HG03135 (cell line): ENCODE data around the gene LRRFIP1.
"Not testable (repeated sequence)": the region's sequence is repeated elsewhere in the genome, so short reads cannot be mapped to it uniquely, and the experiment has no call there.

Source experiments
- ATAC-seq: cut with Tn5 transposase; IDR thresholded peaks from one replicate; pipeline ENCODE4 v1.9.1; 2021; ENCODE audit warnings: mild to moderate bottlenecking, moderate library complexity; ENCODE audit not compliant: unreplicated experiment

The LRRFIP1 gene, protein sequence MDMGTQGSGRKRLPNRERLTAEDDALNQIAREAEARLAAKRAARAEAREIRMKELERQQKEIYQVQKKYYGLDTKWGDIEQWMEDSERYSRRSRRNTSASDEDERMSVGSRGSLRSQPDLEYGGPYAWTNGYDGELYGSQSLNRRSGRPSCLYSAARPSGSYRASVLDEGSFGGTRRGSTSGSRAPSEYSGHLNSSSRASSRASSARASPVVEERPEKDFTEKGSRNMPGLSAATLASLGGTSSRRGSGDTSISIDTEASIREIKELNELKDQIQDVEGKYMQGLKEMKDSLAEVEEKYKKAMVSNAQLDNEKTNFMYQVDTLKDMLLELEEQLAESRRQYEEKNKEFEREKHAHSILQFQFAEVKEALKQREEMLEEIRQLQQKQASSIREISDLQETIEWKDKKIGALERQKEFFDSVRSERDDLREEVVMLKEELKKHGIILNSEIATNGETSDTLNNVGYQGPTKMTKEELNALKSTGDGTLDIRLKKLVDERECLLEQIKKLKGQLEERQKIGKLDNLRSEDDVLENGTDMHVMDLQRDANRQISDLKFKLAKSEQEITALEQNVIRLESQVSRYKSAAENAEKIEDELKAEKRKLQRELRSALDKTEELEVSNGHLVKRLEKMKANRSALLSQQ

DNA sequence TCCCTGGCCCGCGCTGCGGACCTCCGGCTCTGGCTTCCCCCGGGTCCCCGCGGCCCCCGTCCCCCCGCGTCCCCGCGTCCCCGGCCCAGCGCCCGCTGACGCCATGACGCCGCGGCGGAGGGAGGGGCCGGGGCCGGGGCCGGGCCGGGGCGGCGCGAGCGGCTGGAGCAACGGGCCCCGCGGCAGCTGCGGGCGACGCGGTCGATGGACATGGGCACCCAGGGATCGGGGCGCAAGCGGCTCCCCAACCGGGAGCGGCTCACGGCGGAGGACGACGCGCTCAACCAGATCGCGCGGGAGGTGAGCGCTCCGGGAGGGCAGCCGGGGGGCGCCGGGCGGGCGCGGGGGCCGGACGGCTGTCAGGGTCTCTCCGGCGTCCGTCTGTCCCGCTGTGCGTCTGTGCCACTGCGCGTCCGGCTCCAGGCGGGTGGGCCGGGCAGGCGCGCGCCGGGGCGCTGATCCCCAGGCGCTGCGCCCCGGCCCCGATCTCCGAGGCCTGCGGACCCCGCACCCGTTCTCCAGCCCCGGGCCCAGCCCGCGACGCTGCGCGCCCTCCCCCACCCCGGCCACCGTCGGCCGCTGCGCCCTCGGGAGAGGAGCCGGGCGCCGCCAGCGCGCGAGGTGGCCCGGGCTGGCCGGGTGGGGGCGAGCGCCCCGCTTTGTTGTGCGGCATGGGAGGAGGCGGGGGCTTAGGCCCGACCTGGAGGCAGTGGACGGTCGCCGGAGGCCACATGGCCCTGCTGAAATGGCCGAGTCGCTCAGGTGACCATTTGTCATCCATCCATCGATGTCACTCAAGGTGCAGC, at the start of gene LRRFIP1:
Gene LRRFIP1, plus strand, starts transcription at position 147 of the 806 bp plus-strand sequence. Its CDS starts 58 bp downstream, at position 205.
- no peak for ATAC-seq

DNA sequence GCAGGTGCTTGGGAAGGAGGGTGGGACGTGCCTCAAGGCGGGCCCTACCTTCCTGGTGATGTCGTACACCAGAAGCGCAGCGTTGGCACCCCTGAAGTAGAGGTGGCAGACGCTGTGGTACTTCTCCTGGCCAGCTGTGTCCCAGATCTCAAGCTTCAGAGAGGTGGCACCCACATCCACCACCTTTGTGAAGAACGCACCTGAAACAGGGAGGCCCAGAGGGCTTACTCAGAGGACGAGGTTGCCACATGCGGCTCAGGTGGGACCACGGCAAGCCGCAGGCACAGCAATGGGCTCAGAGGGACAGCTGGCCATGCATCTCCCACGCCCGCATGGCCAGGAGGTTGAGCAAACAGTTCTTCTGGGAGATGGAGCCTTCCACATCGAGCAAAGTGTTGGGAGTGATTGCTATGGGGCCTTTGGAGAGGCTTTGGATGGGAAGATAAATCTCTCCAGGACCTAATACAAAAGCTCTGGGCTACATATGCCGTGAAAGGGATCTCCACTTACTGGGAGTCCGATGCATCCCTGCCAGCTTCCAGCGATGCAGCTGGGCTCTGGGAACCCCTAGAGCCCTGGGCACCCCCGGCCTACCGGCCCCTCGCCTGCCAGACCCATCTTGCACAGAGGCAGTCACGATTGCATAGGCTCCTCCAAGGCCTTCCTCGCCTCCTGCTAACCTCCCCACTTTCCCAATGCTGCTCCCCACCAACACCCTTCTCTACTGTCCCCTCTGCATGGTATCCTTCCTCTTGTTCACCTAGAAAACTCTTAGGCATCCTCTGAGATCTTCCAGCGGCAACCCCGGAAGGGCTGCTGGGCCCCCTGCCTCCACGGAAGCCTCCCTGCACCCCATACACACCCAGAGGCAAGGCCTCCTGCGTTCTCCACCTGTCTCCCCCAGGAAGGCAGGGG, 49.2 kb upstream of the LRRFIP1 start:
- no peak for ATAC-seq

DNA sequence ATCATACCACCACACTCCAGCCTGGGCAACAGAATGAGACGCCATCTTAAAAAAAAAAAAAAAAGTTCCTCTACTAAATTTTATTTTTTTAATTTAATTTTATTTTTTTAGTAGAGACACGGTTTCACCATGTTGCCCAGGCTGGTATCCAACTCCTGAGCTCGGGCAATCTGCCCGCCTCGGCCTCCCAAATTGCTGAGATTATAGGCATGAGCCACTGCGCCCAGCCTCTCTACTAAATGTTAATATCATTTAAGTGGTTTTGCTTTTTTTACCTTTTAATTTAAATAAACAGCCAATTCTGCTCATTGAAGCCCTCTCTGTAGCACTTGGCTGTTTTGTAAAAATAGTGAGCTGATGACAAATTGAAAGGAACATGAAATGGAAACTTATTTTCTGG, 46.1 kb upstream of the LRRFIP1 start:
- ATAC-seq, result no peak

DNA sequence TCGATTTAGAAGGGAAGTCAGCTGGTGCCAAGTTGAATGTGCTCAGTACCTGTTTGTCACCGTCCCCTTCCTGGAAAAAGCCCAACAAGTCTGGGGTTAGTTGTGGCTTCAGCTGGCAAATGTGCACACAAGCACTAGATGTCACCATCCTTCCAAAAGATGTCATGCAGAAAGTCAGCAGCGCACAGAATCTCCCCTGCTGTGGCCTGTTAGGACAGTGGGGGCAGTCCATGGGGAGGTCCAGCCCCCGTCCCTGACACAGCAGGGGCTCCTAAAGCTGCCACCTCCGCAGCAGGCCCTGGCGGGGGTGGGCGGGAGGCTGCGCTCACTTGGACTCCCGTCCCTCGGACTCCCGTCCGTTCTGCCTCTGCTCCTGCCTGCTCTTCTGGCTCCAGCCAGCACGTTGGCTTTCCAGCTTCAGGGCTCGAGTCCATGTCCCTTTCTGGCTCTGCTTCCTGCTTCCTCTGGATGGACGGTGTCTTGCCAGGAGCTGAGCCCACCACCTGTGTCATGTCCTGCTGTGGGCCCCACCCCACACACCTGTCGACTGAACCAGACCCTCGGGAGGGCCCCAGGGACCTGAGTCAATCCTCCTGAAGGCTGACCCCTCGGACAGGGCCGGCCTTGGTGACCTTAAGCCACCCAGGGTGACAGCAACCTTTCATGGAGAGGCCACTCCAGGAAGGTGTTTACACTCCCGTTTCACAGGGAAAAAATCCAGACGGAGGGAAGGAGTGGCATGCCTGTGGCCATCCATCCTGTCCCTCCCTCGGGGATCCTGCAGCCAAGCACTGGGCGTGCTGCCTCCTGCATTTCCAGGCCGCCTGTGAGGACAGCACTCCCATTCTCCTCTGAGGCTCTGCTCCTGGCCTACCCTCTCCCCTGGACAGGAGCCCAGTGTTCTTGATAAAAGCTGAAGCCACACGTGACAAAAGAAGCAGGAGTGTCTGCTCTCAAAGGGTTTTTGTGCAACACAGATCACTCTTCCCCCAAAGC, 45.3 kb upstream of the LRRFIP1 start:
- no peak for ATAC-seq

DNA sequence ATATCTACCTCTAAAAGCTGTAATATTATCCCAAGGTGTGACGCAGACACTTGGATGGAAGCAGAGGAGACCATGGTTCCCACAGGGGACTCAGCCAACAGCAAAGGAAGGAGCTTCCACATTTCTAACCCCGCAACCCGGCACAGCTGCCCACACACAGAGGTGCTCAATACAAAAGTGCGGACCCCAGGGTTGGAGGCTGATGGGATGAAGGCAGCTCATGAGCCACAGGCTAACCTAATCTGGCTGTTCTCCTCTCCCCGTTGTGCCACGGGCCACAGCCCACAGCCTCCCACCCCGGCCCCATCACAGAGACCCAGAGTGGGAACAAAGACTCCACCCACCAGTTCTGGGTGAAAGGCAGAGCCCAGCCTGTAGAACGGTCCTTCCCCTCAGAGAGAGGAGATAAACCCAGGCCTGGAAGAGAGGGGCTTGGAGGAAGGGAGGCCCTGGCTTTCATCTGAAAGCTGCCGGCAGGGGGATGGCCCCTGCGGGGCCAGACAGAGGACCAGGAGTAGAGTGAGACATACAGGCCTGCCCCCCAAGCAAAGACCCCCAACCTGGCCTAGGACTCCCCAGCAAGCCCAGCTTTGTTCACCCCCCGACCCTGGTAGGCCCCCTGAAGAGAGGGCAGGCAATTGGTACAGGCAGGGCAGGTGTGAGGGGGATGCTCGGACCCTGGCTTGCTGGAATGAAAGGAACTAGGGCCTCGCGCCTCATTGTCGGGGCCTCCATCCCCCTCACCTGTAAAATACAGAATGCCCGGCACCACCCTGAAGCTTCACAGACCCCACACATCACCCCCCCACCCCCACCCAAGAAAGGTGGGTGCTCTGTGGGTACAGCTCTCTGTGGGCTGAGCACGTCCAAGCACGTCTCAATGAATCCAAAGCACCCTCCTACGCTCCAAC, 43.7 kb upstream of the LRRFIP1 start:
- no peak for ATAC-seq

DNA sequence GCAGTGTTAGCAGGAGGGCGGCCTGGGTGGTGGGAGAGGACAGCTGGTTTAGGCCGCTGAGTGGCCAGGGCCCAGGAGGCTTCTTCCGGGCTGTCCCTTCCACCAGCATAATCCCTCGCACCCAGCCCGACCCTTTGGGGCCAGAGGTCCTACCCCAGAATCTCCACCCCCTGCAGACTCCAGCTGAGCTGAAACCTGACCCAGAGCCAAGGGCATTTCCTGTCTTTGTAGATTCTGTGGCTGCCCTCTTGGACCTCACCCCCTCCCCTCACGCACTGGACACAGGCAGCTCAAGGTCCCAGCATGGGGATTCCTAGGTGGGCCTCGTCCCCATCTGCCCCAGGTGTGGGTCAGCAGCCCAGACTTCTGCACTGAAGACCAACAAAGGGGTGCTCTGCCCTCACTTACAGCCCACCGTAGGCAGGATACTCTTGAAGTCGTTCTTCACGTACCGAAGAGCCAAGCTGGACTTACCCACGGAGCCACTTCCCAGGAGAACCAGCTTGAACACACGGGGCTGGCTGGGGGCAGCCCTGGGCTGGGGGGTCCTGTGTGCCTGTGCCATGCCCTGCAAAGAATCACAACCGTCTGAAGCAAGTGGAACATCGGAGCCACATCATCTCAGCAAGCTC, 41.7 kb upstream of the LRRFIP1 start:
- no peak for ATAC-seq

DNA sequence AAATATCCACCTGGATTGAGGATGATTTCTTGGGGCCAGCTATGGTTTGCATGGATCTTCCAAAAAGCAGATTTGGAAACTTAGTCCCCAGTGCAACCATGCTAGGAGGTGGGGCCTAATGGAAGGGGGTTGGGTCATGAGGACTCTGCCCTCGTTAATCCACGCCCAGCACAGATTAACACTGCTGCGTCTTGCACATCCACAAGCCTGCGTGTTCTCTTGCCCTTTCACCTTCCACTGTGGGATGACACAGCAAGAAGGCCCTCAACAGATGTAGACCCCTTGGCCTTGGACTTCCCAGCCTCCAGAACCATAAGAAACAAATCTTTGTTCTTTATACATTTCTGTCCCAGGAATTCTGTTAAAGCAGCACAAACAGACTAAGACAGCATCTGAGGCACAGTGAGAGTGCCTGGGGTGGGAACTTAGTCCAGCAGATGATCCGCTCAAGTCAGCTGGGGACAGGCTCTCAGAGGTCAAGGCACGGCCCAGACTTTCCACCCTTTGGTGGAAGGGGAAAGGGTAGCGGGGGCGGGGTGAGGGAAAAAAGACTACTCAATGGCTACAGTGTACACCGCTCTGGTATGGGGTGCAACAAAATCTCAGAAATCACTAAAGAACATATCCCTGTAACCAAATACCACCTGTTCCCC, 39.2 kb upstream of the LRRFIP1 start:
- no peak for ATAC-seq

DNA sequence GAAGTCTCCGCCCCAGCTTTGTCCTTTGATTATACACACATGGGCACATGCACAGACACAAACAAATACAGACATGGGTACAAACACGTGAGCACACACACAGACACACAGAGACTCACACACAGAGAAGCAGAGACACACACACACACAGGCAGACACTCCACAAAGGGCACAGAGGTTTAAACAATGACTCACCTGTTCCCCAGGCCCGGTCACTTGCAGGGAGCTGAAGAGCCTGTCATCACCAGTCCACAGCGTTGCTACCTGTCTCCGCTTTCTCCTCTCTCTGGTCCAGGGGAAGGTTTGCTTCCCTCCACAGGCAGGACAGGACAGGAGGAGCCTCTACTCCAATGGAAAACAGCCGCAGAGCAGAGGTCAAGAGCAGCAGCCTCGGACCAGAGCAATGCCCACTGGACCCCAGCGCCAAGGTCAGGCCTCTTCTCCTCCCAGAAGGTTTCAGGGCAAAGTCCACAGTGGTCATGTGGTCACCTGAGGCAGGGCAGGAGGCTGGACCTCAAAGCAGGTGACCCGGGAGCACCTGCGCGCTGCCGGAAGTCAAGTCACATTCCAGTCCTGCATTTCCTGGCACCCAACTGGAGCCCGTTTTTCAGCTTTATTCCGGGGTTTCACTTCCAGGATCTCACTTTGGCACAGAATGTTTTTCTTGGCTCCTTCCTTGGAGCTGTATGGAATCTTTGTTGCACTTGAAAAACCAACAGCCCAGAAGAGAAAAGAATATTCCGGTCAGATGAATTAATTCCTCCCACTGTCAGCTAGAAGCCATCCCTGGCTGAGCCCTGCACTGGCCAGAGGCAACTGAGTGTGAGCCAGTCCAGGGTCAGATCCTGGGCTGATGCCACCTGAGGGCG, 36.9 kb upstream of the LRRFIP1 start, which contains the start of gene RAB17:
Gene RAB17, minus strand, starts transcription at position 463 of the 869 bp plus-strand sequence. CDS start 4,580 bp downstream, outside the sequence.
- no peak for ATAC-seq

DNA sequence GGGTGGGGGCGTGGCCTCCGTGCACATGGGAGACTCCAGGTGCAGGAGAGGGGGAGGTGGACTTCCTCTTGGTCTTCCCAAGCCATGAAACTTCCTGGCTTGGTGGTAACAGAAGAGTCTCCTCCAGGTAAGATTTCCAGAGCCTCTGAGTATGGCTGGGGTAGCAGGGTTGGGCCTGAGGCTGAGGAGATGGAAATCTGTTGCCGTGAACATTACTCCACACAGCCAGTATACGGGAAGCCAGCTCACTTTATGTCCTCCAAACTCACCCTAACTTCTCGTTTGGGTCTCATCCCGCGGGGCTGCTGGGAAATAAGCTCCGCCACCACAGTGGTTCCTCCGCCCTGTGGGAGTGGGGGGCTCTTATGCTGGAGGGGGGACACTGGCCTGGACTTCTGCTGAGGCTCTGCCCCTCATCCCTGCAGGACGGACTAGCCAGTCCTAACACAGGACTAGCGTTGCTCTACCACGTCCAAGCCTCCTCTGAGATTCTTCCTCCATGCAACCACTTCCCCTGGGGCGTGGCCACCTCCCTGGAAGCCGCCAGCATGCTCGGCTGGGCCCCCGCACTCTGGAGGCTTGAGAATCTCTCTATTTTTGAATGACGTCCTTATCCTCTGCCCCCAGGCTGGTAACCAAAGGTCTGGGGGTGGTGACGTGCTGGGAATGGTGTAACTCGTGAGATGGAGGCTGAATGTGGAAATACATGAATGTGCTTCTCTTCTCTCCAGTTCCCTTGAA, 36.1 kb upstream of the LRRFIP1 start:
- ATAC-seq, result no peak

DNA sequence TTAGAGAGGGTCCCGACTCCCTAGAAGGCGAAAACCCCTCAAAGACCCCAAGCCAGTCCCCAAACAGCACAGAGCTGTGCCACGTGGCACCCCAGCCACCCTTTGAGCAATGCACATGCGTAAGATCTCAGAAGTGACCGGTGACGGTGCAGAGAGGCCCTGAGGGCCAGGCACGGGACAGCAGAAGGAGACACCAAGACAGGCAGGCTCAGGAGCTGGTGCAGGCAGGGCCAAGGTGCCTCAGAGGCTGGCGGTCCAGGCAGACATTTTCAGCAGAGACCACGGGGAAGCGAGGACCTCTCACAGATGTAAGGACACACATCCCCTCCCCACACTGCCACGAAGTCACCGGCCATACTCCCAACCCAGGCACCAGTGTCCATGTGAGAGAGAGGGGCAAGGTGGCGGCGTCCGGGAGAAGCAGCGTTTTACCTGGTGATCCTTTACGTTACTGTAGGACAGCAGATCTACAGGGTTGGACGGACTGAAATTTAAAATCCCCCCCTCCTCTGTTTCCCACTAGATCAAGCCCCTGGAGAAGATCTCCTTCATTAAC, 34.9 kb upstream of the LRRFIP1 start:
- no peak for ATAC-seq

DNA sequence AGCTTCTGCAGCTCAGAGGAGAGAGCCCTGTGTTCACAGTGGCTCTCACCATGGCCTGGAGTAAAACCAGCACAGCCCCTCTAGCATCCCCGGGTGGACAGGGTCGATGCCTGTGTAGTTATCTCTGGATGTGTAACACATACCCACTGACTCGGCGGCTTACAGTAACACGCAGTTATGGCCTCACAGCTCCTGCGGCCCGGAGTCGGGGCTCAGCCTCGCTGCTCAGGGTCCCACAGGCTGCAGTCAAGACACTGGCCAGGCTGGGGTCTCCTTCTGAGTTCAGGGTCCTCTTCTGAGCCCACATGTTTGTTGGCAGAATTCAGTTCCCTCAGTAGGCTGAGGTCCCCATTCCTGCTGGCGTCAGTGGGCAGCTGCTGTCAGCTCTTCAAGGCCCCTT, 34.4 kb upstream of the LRRFIP1 start:
- no peak for ATAC-seq

DNA sequence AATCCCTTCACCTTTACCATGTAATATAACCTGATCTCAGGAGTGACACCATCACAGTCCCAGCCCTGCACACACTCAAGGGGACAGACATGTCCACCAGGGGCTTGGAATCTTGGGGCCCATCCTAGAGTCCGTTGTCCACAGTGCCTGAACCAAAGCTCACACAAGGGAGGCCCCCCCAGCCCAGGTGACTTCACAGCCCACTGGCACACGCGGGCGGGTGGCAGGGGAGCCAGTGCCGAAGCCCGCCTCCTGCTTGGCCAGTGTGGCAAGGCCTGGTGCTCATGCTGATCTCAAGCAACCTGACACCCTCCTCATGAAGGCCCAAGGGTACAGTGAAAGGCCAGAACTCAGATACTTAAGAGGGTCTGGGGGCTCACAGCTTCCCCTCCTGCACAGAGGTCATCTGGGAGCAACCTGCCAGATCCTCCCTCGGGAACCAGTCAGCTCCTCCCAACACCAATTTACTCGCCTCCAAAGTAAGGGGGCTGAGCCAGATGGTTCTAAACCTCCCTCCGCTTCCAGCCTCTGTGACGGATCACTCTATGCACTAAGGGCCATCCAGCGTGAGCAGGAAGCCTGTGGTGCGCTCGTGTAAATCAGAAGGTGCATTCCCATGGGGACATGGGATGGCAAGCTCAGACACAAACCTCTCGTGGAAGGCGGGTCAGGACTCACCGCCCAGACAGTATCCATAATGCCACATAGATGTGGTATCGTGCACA, 33.6 kb upstream of the LRRFIP1 start:
- ATAC-seq, result no peak

DNA sequence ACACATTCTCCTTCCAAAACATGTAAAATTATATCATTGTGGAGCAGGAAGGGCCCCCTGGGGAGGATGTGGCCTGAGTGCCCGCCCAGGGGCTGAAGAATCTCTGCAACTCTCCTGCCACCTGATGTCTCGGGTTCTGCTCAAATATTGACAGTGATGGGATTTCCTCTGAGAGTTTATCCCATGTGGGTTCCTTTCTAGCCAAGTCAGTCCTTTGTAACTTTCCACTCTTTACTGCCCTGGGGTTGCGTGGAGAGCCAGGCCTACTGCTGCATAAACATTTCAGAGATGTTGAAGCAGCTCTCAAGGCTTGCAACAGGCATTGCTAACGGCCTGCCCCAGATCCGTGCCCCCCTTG, 32.9 kb upstream of the LRRFIP1 start:
- ATAC-seq, result no peak

DNA sequence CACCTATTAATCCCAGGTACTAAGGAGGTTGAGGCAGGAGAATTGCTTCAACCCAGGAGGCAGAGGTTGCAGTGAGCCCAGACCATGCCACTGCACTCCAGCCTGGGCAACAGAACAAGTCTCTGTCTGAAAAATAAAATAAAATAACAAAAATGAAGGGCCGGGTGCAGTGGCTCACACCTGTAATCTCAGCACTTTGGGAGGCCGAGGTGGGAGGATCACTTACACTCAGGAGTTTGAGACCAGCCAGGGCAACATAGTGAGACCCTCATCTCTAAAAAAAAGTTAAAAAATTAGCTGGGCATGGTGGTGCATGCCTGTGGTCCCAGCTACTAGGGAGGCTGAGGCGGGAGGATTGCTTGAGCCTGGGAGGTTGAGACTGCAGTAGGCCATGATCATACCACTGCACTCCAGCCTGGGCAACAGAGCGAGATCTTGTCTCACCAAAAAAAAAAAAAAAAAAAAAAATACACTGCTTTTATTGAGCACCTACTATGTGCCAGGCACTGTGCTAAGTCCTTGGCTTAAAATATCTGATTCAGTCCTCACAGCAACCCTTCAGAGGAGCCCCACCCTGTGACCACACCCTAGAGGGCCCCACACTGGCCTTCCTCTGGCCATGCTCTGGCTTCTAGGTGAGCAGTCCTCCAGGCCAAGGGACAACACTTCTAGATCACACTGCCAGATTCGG, 31.4 kb upstream of the LRRFIP1 start:
- not testable (repeated sequence) for ATAC-seq
